Stimulated activated CD8-positive, alpha-beta memory T cell treated with anti-CD3 and anti-CD28 coated beads, Interleukin-7, amount 100 ng/mL, for 1 hour (primary cell): ENCODE results near the gene PLCD1.
"Not testable (repeated sequence)": the region's sequence is repeated elsewhere in the genome, so short reads cannot be mapped to it uniquely, and the experiment has no call there.

ENCODE experiments used
- DNase-seq, 2 donors: peaks; one replicate each; pipeline ENCODE4 v3.0.0-alpha.2; 2020; ENCODE audit warnings: low read depth in 2 of 2

PLCD1 gene

GRCh38 chr3:37986479-37987314 lies 42.7 kb downstream of the PLCD1 start:
- DNase-seq, result no peak

DNA sequence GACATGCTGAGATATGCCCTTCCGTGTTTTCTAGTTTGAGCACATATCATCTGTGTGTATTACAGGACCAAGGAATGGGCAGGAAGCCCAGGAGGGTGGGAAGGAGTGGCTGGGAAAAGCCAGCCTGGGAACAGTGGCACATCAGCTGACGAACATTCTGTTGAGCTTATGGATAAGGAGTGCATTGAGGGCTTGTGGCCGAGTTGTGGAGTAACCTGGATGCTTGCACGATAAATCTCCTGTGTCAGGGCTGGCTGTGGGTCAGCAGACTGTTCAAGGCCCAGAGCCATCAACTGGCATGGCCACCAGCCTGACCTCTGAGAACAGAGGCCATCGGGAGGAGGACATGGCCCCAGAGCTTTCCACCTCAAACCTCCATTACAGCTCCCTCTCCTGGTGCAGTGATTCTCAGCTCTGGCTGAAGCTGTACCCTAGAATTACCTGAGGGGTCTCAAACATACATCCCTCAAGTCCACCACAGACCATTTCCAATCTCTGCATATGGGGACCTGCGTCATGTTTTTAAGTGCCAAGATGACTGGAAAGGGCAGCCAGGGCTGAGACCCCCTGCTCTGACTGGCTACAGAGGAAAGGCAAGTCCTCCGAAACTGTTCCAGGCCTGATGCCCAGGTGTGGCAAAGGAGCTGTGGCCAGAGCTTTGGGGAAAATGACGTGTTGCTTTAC lies 43.7 kb downstream of the PLCD1 start:
- no peak for DNase-seq

DNA sequence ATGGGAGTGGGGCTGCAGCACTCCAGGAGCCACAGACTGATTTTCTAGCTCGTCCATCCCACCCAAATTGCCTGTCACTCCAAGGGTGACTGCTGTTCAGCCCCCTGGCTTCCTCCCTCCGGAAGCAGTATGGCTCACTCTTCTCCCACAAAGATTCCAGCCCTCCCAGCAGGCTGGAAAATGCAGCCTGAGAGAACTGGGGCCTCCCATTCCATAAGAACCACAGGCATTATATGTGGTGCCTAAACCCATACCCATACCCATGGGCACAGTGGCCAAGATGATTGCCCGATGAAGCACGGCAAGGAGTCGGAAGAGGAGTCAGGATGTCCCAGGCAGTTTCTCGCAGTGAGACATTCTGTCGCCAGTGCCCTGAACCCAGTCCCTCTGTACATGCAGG lies 44.8 kb downstream of the PLCD1 start:
- DNase-seq, result no peak

DNA sequence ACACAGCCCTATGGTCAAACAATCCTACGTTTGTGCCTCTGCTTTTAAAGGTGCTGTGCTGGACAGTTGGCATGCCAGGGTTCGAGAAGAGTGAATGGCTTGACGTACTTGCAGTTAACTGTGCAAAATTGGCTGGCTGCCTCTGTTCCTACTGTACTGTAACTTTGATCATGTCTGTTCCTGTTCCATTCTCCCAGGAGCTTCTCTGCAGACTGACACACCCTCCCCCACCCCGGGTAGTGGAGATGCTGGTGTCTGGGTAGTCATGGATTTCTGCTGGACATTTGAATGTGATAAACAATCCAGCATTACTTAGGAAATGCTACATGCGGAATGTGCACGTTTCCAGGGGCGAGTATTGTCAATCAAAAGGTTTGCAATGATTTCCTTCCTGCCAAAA lies 45.4 kb downstream of the PLCD1 start:
- no peak for DNase-seq

DNA sequence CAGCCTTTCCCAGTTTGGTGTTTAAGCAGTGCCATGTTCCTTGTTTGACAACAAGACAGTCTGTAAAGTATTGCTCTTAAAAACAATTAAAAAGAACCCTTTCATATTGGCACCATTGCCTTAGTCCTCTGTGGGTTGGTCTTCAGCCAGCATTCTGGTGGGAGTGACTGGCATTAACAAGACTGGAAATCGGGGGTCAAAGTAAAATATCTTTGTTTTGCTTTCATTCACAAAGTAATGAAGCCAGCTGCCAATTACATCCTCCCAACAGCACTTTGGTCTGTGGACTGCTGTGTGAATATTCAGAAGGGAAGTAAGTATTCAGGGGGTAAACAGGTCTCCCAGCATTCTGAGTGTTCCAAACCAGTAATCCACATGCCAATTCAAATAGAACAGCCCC lies 47.1 kb downstream of the PLCD1 start:
- DNase-seq, result no peak

DNA sequence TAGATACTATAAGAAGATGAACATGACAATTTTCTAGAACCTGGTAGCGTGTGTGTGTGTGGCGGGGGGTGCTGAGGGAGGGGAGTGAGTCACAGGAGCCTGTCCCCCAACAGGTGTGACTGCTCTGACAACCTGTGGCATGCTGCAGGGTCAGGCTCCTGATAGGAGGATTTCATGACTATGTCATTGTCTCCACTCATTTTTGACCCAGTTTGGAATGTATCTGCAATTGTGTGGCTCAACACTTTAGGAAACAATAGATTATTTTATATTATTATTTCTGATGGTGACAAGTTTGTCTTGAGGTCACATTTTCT lies 48.1 kb downstream of the PLCD1 start:
- no peak for DNase-seq

GRCh38 chr3:37980462-37981347 lies 48.7 kb downstream of the PLCD1 start:
- no peak for DNase-seq

- DNase-seq, result no peak
Observed at GRCh38 chr3:37979541-37980461, 49.6 kb downstream of the PLCD1 start.

GRCh38 chr3:37974121-37975083 lies 55.0 kb downstream of the PLCD1 start:
- DNase-seq, result peak; percentile 32 to 57

DNA sequence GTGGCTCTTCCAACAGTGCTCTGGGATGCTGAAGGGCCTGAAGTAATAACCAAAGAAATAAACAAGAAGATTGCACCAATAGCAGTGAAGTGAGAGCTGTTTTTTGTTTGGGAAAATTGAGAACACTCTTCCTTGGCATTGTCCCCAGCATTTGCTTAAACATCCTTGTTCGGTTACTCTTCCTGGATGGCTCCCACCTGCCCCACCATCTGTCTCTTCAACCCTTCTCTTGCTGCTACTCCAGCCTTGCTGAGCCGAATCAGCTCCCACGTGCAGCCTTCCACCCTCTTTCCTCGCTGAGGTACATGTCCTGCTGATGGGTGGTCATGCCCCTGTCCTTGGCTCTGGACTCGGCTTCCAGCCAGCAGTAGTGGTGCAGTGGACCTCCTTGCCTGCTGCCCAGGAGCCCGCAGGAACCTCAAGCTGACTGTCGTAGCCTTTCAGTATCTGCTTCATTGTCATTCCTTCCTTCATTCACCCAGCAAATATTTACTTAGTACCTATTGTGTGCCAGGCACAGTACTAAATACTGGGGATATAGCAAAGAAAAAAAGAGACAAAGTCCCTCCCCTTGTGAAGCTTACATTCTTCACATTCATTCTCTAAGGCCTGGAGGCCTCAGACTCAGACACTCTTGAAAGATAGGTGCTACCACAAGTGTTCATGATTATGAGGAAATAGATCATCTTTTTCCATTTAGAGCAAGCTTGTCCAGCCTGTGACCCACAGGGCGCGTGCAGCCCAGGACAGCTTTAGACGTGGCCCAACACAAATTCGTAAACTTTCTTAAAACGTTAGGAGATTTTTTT lies 56.0 kb downstream of the PLCD1 start:
- DNase-seq, result no peak

- DNase-seq, result not testable (repeated sequence)
Observed at GRCh38 chr3:37972056-37972455, 57.4 kb downstream of the PLCD1 start.

- no peak for DNase-seq
Observed at GRCh38 chr3:37971467-37971866, 58.0 kb downstream of the PLCD1 start.

- DNase-seq, result no peak
Observed at GRCh38 chr3:37970802-37971201, 58.6 kb downstream of the PLCD1 start.

GRCh38 chr3:37969596-37970100 lies 59.8 kb downstream of the PLCD1 start:
- no peak for DNase-seq

DNA sequence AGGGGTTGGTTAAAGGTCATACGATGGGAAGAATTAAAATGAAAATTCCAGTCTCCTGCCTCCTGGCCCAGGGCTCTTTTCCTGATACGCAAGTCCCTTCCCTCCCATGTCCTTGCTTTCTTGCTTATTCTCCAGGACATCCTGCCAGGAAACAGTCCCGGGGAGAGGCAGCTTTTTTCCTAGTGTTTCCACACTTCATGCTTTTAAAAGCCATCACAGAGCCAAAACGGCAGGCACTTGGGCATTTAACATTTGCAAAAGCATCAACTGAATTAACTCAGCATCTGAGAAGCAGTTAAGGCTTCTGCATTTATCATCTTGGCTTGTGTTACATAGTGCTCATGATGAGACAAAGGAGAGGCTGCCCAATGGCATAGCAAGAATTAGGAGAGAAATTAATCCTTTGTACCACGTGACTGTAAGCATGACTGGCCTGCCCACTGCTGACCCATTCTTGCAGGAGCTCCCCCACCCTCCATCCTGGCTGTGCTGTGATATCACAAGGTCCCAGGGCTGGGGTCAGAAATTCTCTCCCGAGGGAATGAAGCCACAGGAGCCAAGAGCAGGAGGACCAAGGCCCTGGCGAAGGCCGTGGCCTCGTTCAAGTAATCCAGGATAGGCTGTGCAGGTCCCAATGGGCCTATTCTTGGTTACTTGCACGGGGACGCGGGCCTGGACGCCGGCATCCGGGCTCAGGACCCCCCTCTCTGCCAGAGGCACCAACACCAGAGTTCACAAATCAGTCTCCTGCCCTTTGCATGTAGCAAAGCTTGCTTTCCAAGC lies 60.4 kb downstream of the PLCD1 start:
- DNase-seq, result no peak

DNA sequence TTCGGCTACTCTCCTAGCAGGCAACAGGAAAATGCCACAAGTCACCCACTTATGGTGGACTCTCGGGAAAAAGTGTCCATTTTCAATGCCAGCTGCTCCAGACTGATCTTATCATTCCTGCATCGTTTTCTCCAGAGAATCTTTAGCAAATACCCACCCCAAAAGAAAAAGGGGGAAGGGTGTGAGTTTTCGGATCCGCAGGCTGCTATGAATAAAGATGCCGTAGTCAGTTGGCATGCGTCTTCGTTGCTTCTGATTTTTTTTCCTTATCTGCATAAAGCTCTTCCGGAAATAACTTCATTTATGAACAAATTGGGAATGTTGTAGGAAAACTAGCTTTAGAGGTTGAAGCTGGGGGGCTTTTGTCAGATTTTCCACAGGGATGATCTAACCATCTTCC lies 61.2 kb downstream of the PLCD1 start:
- DNase-seq, result no peak

GRCh38 chr3:37967260-37967881 lies 62.1 kb downstream of the PLCD1 start:
- DNase-seq, result peak in 1 of 2 donors; percentile 14

DNA sequence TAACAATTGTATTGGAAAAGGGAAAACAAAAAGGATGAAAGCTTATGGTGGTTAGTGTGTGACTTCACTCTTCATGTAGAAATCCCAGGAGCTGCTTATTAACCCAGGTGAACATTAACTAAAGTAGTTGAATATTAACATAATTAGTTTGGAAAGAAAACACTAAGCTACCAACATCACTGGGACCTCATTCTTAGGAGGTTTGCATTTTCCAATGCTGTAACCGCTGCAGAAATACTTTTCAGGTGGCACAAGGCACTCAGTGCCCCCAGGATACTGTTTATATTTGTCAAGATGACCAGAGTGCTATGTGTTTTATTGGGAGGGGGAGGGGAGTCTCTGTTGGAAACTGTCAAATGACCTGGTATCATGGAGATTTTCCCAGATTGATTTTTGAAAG lies 64.7 kb downstream of the PLCD1 start:
- no peak for DNase-seq
